Effector CD4-positive, alpha-beta T cell (primary cell): ENCODE measurements around the gene HRH3.

ENCODE experiments used
- DNase-seq: peaks from one replicate; pipeline ENCODE4 v3.0.0-alpha.2; 2020

HRH3 gene

DNA sequence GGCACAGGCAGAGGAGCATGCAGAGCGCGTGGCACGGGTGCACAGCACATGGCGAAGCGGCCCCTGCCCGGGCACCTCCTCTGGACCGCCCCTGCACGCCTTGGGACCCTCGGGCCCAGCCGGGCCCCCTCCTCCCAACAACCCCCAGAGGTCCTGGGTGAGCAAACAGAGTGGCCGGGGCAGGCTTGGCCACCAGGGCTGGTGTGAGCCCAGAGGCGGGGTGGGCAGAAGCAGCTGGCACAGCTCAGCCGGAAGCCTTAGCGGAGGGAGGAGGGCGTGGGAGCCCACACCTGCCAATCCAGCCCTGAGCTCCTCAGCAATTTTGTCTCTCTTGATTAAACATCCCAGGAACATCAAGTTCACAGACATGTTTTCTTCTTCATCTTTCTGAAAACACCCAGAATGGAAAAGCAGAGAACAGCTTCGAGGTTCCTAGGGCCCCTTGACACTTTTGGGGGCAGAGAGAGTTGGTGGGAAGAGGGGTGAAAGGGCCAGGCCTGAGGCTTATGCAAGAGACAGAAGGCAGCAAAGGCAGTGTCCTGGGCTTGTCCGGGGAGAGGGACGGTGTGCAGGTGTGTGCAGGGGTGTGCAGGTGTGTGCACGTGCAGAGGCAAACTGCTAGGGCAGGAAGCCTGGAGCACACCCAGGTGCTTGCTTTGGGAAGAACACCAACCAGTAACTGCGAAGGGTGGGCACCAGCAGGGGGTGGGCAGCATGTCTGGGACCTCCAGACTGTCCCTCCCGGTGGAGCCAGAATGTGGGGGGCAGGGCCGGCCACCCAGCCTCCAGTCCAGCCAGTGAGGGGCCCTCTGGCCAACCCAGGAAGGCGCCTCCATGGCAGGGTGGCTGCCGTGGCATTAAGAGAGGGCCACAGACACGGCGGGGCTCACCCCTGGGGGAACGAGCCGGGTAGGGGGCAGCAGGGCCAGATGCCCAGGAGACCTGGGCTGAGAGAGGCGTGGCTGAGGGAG, 4.8 kb downstream of the HRH3 start:
- no peak for DNase-seq

DNA sequence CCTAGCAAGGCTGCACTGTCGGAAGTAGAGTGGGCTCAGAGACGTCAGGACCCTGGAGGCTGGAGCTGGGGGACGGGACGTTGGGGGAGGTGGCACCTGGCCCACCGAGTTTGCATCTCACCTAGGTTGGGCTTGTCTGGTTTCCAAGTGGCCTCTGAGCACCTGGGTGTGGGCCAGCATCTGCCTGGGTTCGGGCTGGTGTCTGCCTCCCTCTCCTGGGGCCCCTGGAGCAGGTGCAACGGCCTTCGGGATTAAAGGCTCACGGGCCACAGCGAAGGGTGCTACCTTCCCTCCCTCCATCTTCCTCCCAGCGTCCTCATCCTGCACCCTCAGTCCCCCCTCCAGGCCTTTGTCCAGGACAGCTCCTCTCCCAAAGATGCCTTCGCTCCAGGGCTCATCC, 6.0 kb downstream of the HRH3 start:
- DNase-seq = no peak

DNA sequence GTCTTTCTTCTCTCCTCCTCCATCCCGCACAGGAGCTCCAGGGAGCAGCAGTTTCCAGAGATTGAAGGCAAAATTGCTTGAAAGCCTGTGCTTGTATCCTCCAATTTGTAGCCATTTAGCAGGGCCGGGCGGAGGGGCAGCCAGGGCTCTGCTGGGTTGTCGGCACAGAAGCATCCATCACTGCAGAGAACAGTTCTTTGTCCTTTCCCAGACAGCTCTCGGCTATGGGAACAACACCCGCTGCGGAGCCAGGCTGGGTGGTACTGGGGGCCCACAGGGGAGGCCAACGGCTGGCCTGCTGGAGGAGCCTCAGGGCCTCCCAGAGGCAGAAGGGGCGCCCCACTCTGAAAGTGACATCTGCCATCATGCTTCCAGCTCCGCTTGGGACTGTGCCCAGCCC, 7.8 kb downstream of the HRH3 start:
- no peak for DNase-seq

DNA sequence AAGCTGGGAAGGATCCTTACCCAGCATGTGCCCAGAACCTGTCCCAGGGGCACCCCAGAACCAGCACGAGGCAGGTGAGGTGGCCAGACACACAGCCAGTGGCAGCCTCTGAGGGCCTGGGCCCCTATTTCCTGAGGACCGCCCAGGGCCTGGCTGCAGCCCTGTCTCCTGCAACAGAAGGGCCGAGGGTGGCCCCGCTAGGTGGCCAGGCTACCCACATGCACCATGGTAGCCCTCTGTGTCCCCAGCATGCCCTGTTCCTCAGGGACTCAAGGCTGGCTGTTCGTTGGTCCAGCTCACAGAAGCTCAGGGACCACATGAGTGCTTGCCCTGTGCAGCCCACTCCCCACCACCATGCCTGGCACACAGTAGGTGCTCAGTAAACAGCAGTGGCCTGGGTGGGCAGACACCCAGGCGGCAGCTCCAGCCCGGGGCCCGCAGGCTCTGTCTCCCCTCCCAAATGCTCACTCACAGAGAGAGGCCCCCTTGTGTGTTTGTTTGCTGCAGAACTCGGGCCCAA, 8.2 kb downstream of the HRH3 start:
- DNase-seq = no peak

DNA sequence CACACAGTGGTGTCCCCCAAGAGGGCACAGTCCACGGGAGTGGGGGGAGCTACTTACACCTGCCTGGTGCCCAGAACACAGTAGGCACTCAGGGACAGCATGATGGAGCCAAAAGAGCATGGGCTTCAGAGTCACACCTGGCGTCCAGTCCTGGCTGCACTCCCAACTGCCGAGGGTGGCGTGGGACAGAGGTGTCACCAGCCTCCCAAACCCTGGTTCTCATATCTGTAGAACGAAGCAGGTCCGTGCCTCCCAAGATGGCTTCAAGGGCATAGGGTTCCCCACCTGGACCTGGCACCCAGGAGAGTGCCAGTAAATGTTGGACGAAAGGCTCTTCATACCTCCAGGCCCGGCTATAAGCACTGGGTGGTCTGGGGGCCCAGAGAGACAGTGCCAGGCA, 8.9 kb downstream of the HRH3 start:
- DNase-seq = no peak

DNA sequence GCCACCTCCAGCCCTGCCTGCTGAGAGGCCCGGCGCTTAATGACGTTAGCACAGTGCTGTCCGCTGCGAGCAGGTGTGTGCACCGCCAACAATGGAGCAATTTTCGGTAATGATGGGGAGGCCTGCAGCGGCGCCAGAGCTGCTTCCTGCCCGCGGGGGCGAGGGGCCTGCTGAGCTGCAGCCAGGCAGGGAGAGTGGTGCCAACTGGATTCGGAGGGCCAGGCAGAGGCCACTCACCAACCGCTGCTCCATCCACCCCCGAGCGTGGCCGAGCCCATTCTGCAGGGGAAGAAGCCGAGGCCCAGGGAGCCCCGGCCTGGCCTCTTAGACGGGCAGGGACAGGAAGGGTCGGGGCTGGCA, 9.6 kb downstream of the HRH3 start:
- no peak for DNase-seq

DNA sequence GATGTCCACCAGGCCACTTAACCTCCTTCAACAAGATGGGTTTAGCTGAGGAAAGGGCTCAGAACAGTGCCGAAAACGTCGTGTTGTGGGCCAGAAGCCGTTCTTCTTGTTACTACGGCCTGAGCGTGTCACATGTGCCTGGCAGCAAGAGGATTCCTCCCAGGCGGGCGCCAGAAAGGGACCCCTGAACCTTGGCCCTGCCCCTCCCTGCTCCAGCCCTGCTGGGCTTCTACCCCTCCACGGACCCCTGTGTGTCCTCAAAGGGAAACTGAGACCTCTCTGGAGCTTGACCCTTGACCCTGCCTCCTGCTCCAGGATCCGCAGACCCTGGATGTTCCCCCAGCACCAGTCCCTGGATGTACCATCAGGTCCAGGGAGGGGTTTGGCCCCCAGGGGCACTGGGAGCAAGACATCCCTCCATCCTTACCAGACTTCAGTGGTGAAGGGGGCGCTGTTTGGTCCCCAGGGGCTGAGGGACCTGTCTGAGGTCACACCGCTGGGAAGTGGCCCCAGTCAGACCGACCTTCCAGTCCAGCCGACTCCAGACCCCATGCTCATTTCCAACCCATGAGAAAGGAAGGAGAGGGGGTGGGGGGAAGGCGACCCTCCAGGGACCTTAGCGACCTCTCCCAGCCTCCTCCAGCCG, 10.1 kb downstream of the HRH3 start:
- no peak for DNase-seq

DNA sequence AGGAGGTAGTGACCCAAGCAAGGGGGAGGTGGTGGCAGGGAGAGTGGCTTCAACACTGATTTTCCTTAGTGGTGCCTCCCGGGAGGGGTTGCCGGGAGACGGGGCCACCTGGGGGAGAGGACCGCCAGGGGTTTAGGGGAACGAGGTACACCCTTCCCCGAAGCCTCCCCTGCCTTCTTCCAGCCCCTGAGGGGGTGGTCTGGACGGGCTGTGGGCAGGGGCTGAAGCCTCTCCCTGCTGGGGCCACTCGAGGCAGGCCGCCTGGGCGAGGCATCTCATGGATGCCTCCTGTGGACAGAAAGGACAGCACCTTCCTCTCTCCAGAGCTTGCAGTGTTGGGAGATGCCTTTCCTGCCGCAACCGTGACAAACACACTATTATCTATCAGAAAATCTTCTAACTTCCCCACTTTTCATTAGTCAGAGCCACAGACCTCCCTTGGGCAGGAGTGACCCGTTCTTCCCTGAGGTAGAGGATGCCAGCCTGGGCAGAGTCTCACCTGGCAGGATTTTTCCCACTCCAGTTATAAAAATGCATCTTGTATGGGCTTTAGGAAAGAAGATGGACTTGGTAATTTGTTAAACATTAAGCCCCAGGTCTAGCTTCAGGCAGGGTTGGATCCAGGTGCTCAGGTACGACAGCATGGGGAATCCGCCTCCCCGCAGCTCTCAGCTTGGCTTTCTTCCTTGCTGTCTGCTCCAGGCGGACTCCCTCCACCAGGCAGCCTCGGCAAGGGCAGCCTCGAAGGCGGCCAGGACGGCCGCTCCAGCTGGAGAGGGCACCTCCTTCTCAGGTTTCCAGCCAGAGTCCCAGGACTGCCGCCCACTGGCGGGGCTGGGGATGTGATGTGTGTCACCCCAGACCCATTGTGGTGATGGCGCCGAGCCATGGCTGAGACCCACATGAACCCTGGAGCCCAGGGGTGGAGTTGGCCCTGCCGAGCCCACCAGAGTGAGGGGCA, 11.0 kb downstream of the HRH3 start:
- no peak for DNase-seq

DNA sequence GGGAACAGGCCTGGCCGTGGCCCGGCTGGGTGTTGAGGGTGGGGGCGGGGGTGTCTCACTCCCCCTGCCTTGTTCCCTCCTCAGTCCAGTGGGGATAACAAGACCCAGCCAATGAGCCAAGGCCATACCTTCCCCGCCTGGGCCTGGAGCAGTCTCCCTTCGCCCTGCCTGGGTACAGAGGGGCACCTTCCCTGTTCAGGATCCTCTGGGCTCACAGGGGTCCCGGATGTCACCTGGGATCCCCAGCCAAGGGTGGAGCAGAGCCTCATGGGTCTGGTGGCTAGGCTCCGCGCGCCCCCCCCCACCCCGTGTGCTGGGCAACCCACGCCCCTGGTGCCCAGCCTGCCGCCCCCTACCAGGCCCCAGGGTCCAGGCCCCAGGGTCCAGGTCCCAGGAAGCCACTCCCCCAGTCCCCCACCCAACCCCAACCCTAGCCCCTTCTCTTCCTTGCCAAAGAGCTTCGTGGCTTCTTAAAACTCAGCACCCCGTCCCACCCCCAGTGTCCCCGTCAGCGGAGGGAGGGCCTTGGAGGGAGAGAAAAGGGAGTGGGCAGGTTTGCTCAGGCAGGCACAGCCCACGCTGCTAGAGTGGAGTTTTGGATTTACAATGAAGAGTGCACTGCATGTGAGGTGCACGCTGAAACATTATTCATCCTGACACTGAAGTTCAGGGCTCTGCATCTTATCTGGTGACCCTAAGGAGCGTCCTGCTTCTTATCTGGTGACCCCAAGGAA, 11.8 kb downstream of the HRH3 start:
- DNase-seq = no peak

DNA sequence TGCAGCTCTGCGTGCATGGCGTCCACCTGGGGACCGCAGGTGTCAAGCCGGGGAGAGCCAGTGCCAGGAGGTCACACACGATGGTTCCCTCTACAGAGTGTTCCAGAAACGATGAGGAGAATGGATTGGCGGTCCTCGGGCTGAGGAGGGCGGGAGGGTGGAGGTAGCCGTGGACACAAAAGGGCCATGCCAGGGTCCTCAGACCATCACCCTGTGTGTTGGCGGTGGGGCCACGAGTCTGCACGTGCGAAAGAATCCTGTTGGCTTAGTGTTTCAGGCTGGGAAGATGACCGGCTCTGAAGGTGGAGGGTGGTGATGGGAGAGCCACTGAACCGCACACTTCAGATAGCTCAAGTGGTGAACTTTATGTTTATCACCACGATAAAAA, 13.7 kb downstream of the HRH3 start:
- no peak for DNase-seq

DNA sequence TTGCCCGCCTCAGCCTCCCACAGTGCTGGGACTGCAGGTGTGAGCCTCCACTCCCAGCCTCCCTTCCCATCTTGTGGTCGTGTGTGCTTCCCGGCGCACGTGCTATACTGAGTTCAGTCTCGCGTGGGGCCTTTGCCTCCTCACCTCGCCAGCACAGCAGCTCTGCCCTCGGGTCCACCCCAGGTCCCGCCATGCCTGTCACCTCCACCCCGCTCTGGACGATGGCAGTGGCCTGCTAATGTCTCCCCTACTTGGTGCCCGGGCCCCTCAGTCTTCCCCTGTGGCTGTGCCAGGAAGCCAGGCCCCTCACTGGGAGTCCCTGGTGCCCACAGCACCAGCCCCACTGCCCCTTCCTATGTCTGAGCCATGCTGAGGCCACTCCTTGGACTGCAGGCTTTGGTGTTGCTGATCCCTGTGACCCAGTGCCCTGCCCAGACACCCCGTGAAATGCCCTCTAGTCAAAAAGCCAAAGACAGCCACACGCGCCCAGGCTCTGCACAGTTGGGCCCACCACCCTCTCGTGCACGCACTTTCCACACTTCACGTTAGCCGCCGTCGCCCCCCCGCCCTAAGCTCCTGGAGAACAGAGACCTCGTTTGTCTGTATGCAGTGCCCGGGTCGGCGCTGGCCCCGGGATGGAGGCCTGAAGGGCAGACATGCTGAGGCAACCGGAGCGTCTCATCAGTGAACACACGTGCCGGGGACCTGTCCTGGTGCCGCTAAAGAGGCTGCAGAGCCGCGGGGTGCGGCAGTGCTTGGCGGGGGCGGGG, 14.3 kb downstream of the HRH3 start:
- DNase-seq = no peak

DNA sequence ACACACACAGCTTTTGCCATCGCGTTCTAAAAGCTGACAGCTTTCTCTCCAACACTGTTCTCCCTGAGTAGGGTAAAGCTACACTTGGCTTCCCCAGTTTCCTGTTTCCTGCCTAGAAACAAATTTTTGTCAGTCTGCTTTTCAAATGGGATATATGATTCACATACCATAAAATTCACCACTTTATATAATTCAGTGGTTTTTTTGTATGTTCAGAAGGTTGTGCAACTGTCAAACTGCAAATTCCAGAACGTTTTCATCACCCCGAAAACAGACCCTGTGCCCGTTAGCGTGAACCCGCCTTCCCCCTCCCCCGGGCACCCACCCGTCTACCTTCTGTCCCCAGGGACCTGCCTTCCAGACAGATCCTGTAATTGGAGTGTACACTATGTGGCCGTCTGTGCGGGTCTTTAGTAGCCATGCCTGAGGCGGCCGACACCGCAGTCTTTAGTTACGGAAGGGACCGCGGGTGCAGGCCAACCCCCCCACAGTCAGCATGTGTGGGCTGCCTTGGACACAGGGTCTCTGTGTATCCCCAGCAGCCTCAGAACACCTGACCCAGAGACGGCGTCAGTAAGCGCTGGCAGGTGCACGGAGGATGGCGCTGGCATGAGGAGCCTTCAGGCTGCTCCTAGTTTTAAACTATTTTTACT, 16.6 kb downstream of the HRH3 start:
- no peak for DNase-seq

DNA sequence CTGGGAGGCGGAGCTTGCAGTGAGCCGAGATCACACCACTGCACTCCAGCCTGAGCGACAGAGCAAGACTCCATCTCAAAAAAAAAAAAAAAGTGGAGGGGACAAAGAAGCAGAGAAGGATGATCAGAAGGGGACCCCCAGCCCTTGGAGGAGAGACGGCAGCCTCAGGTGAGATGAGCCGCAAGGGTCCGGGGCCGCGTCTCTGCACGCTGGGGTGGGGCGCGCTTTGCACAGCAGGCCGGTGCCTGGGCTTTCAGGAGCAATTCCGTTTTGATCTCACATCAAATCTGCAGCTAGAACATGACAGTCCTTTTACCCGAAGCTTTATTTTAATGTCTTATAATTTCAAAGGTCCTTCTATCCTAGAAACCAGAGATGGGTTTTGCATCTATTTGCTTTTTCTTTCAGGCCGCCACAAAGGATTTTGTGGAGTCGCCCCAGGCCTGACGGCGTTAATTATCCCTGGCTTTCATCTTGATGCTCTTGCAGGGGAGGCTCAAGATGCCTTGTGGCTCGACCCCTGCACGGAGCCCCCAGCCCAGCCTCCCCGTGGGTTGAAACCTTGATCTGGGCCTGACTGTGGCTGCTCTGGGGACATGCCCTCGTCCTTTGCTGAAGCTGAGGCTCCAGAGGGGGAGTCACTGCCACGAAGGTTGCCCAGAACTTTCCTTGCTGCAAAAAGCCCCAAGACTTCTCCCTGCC, 17.3 kb downstream of the HRH3 start:
- DNase-seq = no peak

DNA sequence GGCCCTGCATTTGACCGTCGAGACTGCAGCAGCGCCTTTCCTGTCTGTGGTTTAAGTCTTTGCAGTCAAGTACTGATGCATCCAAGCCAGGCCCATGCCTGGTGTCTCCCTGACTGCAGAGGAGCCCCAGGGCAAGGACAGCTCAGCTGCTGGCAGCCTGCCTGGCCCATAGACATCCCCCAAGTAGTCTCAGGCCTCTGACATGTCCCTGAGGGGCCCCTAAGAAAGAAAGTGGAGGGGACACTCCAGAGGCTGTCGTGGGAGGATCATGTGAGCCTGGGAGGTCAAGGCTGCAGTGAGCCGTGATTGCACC, 18.0 kb downstream of the HRH3 start:
- no peak for DNase-seq

DNA sequence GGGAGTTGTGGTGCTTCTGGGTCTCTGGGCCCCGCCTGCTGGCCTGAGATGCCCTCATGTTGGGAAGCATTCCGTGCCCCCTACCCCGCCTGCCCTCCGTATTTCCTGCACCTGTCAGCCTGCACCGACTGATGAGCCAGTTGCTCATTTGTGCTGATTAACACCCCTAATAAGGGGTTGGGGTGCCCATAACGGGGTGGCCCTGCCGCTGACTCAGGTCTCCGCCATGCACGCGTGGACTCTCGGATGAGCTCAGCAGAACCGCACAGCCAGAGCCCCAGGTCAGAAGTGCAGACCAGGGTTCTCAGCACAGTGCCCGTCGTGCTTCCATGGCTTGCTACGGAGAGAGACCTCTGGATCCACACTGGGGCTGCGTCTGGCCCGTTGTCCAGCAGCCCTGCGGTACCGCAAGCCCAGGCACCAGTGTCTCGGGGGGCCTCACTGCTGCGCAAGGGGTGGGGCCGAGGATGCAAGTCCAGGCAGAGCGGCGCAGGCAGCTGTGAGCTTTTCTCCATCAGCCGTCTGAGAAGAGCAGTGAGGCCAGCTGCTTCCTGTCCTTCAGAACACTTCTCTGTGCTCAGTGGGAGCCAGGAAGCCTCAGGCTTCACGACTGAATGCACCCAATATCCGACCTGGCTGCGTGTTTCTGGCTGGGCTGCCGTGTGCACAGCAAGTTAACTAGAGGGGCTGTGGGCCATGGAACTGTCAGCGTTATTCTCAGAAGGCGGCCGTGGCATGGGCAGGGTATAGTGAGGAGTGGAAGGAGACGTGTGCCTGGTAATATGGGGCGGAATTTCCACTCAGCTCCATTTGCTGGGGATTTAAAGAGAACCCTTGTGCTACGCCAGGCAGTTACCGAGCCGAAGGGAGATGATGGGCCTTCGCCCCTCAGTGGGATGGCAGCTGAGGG, 18.6 kb downstream of the HRH3 start:
- no peak for DNase-seq

DNA sequence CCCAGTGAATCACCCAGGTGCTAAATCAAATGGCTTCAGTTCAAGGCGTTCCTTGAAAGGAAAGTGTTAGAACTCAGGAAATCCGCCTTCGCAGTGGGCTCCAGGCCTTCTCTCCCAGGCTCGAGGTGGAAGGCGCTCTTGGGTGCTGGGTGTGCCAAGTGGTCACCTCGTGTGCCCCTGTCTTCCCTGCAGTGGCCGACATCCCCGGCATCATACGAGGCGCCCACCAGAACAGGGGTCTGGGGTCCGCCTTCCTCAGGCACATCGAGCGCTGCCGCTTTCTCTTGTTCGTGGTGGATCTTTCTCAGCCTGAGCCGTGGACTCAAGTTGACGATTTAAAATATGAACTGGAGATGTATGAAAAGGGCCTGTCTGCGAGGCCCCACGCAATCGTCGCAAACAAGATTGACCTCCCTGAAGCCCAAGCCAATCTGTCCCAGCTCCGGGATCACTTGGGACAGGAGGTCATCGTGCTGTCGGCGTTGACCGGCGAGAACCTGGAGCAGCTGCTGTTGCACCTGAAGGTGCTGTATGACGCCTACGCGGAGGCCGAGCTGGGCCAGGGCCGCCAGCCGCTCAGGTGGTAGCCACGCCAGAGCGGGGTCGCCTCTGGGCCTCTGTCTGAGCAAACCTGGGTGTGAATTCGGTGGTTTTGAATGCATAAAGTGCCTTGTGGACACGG, 19.4 kb downstream of the HRH3 start:
- DNase-seq = no peak

DNA sequence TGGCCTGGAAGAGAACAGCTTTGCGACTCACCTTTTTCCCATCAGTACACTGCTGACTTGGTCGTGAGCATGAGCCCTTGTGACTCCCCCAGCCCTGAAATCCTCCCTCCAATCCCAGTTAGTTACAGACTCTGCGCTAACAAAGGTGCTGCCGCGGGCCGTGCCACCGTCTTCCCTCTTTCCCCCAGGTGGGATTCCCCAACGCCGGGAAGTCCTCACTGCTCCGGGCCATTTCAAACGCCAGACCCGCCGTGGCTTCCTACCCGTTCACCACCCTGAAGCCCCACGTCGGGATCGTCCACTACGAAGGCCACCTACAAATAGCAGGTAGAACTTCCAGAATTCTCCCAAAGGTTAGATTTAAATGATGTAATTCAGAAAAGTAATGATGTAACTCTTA, 21.1 kb downstream of the HRH3 start:
- DNase-seq = no peak

DNA sequence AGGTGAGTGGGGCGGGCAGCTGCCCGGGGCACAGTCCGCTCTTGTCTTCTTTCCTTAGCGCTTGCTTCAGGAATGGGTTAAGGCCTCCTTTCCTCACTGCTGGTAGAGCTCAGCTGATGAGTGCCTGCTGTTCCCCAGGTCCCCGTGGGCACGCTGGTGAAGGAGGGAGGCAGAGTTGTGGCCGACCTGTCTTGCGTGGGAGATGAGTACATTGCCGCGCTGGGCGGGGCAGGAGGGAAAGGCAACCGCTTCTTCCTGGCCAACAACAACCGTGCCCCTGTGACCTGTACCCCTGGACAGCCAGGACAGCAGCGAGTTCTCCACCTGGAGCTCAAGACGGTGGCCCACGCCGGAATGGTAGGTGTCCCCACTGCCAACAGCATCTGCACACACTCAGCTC, 21.6 kb downstream of the HRH3 start:
- DNase-seq = no peak

DNA sequence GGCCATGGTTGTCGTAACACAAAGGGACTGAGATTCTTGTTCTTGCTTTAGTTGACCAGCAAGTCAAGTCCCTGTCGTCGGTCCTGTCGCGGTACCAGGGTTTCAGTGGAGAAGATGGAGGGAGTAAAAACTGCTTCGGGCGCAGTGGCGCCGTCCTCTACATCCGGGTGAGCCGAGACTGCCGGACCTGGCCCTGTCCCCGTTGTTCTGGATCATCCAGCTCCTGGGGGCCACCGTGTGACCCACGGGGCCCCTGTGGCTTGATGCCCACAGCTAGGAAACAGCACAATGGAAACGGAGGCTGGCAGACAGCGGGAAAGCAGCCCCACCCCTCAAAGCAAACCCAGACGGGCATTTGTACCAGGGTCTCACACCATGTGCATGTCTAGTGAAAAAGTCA, 22.3 kb downstream of the HRH3 start:
- DNase-seq = no peak
